ENCODE results near the gene AGPAT3. TPM values are rescaled to one million over a fixed set of nuclear protein-coding genes. Genes with fewer than 3 reads are reported as not detected.

The AGPAT3 gene
- total and polyA plus RNA-seq, 9 donors: 11.6 to 42.1 (median 31.9) TPM

GRCh38 chr21:44013380-44014088 is 148.5 kb downstream of the AGPAT3 start:
- no peak for DNase-seq
- H3K4me1 ChIP-seq (ENCODE audit: insufficient read depth): no peaks in the 10 kb centered on the region
- TF ChIP-seq EP300 (IDR thresholded peaks at IDR 0.05) (no peak), CTCF (IDR thresholded peaks at IDR 0.05) (no peak), POLR2A (IDR thresholded peaks at IDR 0.05) (no peak)
- intact Hi-C loops (cut with DNase I): loop anchor here in 1 of 4 donors (5.0 kb wide), 1 partner anchor 39 kb away; no protein-coding TSS in a partner anchor
- 31 to 35% (median 33%) methylated on average over 8 of the region's 8 CpGs for WGBS, 3 donors
- no peak overlapping the region for H3K27ac ChIP-seq
- no peaks in the 10 kb centered on the region for H3K9me3 ChIP-seq
- H3K27me3 ChIP-seq: no peaks in the 10 kb centered on the region
- H3K4me3 ChIP-seq: peak overlapping the region; percentile 98
- no peaks in the 10 kb centered on the region for H3K36me3 ChIP-seq

GRCh38 chr21:44017601-44018000 is 152.6 kb downstream of the AGPAT3 start:
- no peak for DNase-seq
- Histone ChIP-seq H3K4me1 (ENCODE audit: insufficient read depth) (peaks cover 2% of the 10 kb centered on the region), H3K36me3 (no peaks in the 10 kb centered on the region), H3K27ac (no peak overlapping the region), H3K9me3 (no peaks in the 10 kb centered on the region), H3K4me3 (no peak overlapping the region), H3K27me3 (no peaks in the 10 kb centered on the region)
- intact Hi-C loops (cut with DNase I): no loop called here
- TF ChIP-seq POLR2A (IDR thresholded peaks at IDR 0.05): no peak
- no peak for TF ChIP-seq CTCF (IDR thresholded peaks at IDR 0.05)
- TF ChIP-seq EP300 (IDR thresholded peaks at IDR 0.05): no peak
- 88 to 93% (median 93%) methylated on average over 9 of the region's 9 CpGs for WGBS, 3 donors

GRCh38 chr21:44018127-44018526 is 153.1 kb downstream of the AGPAT3 start:
- WGBS, 3 donors: 89 to 92% (median 91%) methylated on average over 5 of the region's 5 CpGs
- no peak for DNase-seq
- no peaks in the 10 kb centered on the region for H3K9me3 ChIP-seq
- no peak overlapping the region for H3K4me3 ChIP-seq
- H3K36me3 ChIP-seq: no peaks in the 10 kb centered on the region
- H3K4me1 ChIP-seq (ENCODE audit: insufficient read depth): peaks cover 2% of the 10 kb centered on the region
- intact Hi-C loops (cut with DNase I): no loop called here
- TF ChIP-seq CTCF (IDR thresholded peaks at IDR 0.05) (no peak), POLR2A (IDR thresholded peaks at IDR 0.05) (no peak), EP300 (IDR thresholded peaks at IDR 0.05) (no peak)
- no peaks in the 10 kb centered on the region for H3K27me3 ChIP-seq
- H3K27ac ChIP-seq: no peak overlapping the region

GRCh38 chr21:44018813-44019567 is 154.0 kb downstream of the AGPAT3 start:
- no peak overlapping the region for H3K27ac ChIP-seq
- 69 to 78% (median 77%) methylated on average over 10 of the region's 10 CpGs for WGBS, 3 donors

More at GRCh38 chr21:44018813-44019567, 154.0 kb downstream of the AGPAT3 start:
- no peak overlapping the region for H3K4me3 ChIP-seq
- peaks cover 2% of the 10 kb centered on the region for H3K4me1 ChIP-seq (ENCODE audit: insufficient read depth)
- intact Hi-C loops (cut with DNase I): no loop called here
- no peak for TF ChIP-seq POLR2A (IDR thresholded peaks at IDR 0.05)
- no peak for TF ChIP-seq EP300 (IDR thresholded peaks at IDR 0.05)
- no peak for TF ChIP-seq CTCF (IDR thresholded peaks at IDR 0.05)
- H3K9me3 ChIP-seq: no peaks in the 10 kb centered on the region
- H3K27me3 ChIP-seq: no peaks in the 10 kb centered on the region
- H3K36me3 ChIP-seq: no peaks in the 10 kb centered on the region
- DNase-seq: no peak

All from ovary (tissue), 9 donors.